Neutrophil (primary cell): ENCODE data around the gene TTLL10.

Experiments
- H3K27ac ChIP-seq: fragments of 200-600 bp; sonication (generic); 2 replicates; pipeline ENCODE4 v1.5.1; 2016; ENCODE audit warnings: mild to moderate bottlenecking, moderate library complexity
- H3K27me3 ChIP-seq: fragments of 200-600 bp; sonication (generic); 2 replicates; pipeline ENCODE4 v1.6.0; 2016; ENCODE audit warnings: mild to moderate bottlenecking
- H3K36me3 ChIP-seq: fragments of 200-600 bp; sonication (generic); 2 replicates; pipeline ENCODE4 v1.5.1; 2017
- H3K4me1 ChIP-seq, 2 experiments: fragments of 200-600 bp in 1 of 2; sonication (generic) in 1 of 2; 1 replicate in 1 of 2; 2 replicates in 1 of 2; pipeline versions ENCODE4 v1.5.1 to v1.6.1; 2013 to 2016; ENCODE audit warnings: low read depth in 1 of 2, low read length in 1 of 2, mild to moderate bottlenecking in 1 of 2, moderate library complexity in 1 of 2; ENCODE audit not compliant: control insufficient read depth in 1 of 2, insufficient read depth in 1 of 2
- H3K4me3 ChIP-seq, 2 experiments: fragments of 200-600 bp in 1 of 2; sonication (generic) in 1 of 2; 1 replicate in 1 of 2; 2 replicates in 1 of 2; pipeline ENCODE4 v1.5.1; 2013 to 2016; ENCODE audit warnings: low read depth in 1 of 2, low read length in 1 of 2, mild to moderate bottlenecking in 1 of 2, moderate library complexity in 1 of 2
- H3K9me3 ChIP-seq: fragments of 200-600 bp; sonication (generic); 2 replicates; pipeline ENCODE4 v1.5.1; 2016
- CTCF ChIP-seq: fragments of 200-600 bp; sonication (generic); IDR thresholded peaks from 2 replicates; pipeline ENCODE4 v1.5.1; 2016; ENCODE audit warnings: antibody characterized with exemption

The TTLL10 gene

GRCh38 chr1:1166642-1167397 lies 6.9 kb upstream of the TTLL10 start:
- no peak overlapping the region for H3K27ac ChIP-seq
- H3K27me3 ChIP-seq, result peaks cover 85% of the 10 kb centered on the region
- no peak overlapping the region for H3K4me3 ChIP-seq
- no peaks in the 10 kb centered on the region for H3K4me1 ChIP-seq
- no peaks in the 10 kb centered on the region for H3K9me3 ChIP-seq
- no peak for TF ChIP-seq CTCF
- no peaks in the 10 kb centered on the region for H3K36me3 ChIP-seq

GRCh38 chr1:1167398-1167821 lies 6.3 kb upstream of the TTLL10 start:
- H3K4me3 ChIP-seq, result no peak overlapping the region
- peaks cover 86% of the 10 kb centered on the region for H3K27me3 ChIP-seq
- H3K27ac ChIP-seq, result no peak overlapping the region
- TF ChIP-seq CTCF, result no peak
- no peaks in the 10 kb centered on the region for H3K9me3 ChIP-seq
- no peaks in the 10 kb centered on the region for H3K4me1 ChIP-seq
- no peaks in the 10 kb centered on the region for H3K36me3 ChIP-seq

GRCh38 chr1:1167841-1168450 lies 5.7 kb upstream of the TTLL10 start:
- H3K27me3 ChIP-seq, result peaks cover 85% of the 10 kb centered on the region
- H3K4me1 ChIP-seq, result no peaks in the 10 kb centered on the region

GRCh38 chr1:1168451-1169411 lies 4.9 kb upstream of the TTLL10 start:
- no peak overlapping the region for H3K4me3 ChIP-seq
- no peaks in the 10 kb centered on the region for H3K9me3 ChIP-seq
- peaks cover 85% of the 10 kb centered on the region for H3K27me3 ChIP-seq
- H3K27ac ChIP-seq, result no peak overlapping the region
- H3K4me1 ChIP-seq, result no peaks in the 10 kb centered on the region
- no peak for TF ChIP-seq CTCF
- no peaks in the 10 kb centered on the region for H3K36me3 ChIP-seq

More at GRCh38 chr1:1167841-1168450, 5.7 kb upstream of the TTLL10 start:
- no peak overlapping the region for H3K27ac ChIP-seq
- no peaks in the 10 kb centered on the region for H3K9me3 ChIP-seq
- H3K4me3 ChIP-seq, result no peak overlapping the region
- TF ChIP-seq CTCF, result no peak
- H3K36me3 ChIP-seq, result no peaks in the 10 kb centered on the region

GRCh38 chr1:1169429-1170214 lies 4.1 kb upstream of the TTLL10 start:
- Histone ChIP-seq H3K36me3 (no peaks in the 10 kb centered on the region), H3K4me1 (no peaks in the 10 kb centered on the region), H3K27ac (no peak overlapping the region), H3K27me3 (peaks cover 85% of the 10 kb centered on the region), H3K4me3 (no peak overlapping the region), H3K9me3 (no peaks in the 10 kb centered on the region)
- no peak for TF ChIP-seq CTCF
